Calu3 (cell line): ENCODE data around the gene ABCA7. TPM values are rescaled to one million over a fixed set of nuclear protein-coding genes. Genes with fewer than 3 reads are reported as not detected.

Experiments
- BruUV-seq: library from RNA; stranded (reverse); fragments of 400-500 nt; replicated peaks from 2 replicates; lab custom pipeline; 2021; lab: Mats Ljungman, UMichigan
- CTCF ChIA-PET: fragments of 300-600 bp; sonication (Branson Sonifier 250); formaldehyde crosslinking; loops from one replicate; lab custom pipeline; 2022; ENCODE audit warnings: antibody characterized with exemption; lab: Charles Lee
- DNase-seq: peaks from one replicate; pipeline ENCODE4 v3.0.0; 2022
- H3K27ac Mint-ChIP-seq: one replicate; pipeline ENCODE4 v1.8.0; 2022; ENCODE audit warnings: mixed read lengths; ENCODE audit not compliant: unreplicated experiment
- H3K27me3 Mint-ChIP-seq: one replicate; pipeline ENCODE4 v1.8.0; 2022; ENCODE audit warnings: mixed read lengths; ENCODE audit not compliant: unreplicated experiment
- H3K36me3 Mint-ChIP-seq: one replicate; pipeline ENCODE4 v1.8.0; 2022; ENCODE audit warnings: mild to moderate bottlenecking, moderate library complexity, mixed read lengths; ENCODE audit not compliant: insufficient read depth, unreplicated experiment
- H3K4me1 Mint-ChIP-seq: one replicate; pipeline ENCODE4 v1.8.0; 2022; ENCODE audit warnings: mild to moderate bottlenecking, low read depth, mixed read lengths; ENCODE audit not compliant: unreplicated experiment
- H3K4me3 Mint-ChIP-seq: one replicate; pipeline ENCODE4 v1.8.0; 2022; ENCODE audit warnings: mild to moderate bottlenecking, low read depth, moderate library complexity, mixed read lengths; ENCODE audit not compliant: unreplicated experiment
- H3K9me3 Mint-ChIP-seq: one replicate; pipeline ENCODE4 v1.8.0; 2022; ENCODE audit warnings: low read depth, mixed read lengths; ENCODE audit not compliant: unreplicated experiment
- intact Hi-C: fragments of 100-400 bp; cut with micrococcal nuclease; formaldehyde crosslinking; loops from one replicate; pipeline ENCODE4 v1.10.0; 2022; ENCODE audit not compliant: unreplicated experiment
- total RNA-seq: library from RNA; stranded (reverse); gene quantifications from 2 replicates; pipeline ENCODE4 v1.2.3, GENCODE V29; 2022
- TF ChIP-seq, protein P1 (sequence below): fragments of 200-600 bp; IDR thresholded peaks from one replicate; pipeline ENCODE4 v1.8.0; 2022; ENCODE audit warnings: antibody characterized with exemption; ENCODE audit not compliant: unreplicated experiment

Gene ABCA7
- total RNA-seq, 1 experiment from 2014 or later, result 22.7 TPM

- CTCF ChIA-PET, result no interaction called here
- H3K27me3 Mint-ChIP-seq, result no peaks in the 10 kb centered on the region
- H3K4me1 Mint-ChIP-seq, result peaks cover 16% of the 10 kb centered on the region
Observed at GRCh38 chr19:1093811-1094553, 54.1 kb downstream of the ABCA7 start.

DNA sequence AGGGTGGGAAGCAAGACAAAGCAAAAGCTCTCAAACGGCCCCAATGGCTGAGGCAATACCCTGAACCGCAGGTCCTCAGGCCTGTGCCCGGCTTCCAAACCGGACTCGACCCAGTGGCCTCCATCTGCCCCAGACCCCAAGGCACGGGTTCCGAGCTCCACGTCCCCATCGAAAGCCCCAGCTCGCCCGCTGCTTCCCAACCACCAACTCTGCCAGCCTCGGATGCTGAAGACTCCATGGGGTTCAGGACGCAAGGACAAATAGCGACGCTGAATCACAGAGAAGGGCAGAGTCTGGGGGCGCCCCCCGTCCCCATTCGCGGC, 54.7 kb downstream of the ABCA7 start:
- Mint-ChIP-seq H3K4me3 (peak overlapping the region; percentile 93), H3K4me1 (peaks cover 19% of the 10 kb centered on the region)
- DNase-seq, result no peak

More at GRCh38 chr19:1093811-1094553, 54.1 kb downstream of the ABCA7 start:
- no peak for DNase-seq
- peaks cover 54% of the 10 kb centered on the region for H3K36me3 Mint-ChIP-seq
- intact Hi-C loops, result no loop called here
- peak overlapping the region; percentile 77 for H3K27ac Mint-ChIP-seq
- BruUV-seq, result no TSS peak
- H3K9me3 Mint-ChIP-seq, result no peaks in the 10 kb centered on the region
- H3K4me3 Mint-ChIP-seq, result peak overlapping the region; percentile 93
- TF ChIP-seq, protein P1, sequence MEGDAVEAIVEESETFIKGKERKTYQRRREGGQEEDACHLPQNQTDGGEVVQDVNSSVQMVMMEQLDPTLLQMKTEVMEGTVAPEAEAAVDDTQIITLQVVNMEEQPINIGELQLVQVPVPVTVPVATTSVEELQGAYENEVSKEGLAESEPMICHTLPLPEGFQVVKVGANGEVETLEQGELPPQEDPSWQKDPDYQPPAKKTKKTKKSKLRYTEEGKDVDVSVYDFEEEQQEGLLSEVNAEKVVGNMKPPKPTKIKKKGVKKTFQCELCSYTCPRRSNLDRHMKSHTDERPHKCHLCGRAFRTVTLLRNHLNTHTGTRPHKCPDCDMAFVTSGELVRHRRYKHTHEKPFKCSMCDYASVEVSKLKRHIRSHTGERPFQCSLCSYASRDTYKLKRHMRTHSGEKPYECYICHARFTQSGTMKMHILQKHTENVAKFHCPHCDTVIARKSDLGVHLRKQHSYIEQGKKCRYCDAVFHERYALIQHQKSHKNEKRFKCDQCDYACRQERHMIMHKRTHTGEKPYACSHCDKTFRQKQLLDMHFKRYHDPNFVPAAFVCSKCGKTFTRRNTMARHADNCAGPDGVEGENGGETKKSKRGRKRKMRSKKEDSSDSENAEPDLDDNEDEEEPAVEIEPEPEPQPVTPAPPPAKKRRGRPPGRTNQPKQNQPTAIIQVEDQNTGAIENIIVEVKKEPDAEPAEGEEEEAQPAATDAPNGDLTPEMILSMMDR, result no peak

DNA sequence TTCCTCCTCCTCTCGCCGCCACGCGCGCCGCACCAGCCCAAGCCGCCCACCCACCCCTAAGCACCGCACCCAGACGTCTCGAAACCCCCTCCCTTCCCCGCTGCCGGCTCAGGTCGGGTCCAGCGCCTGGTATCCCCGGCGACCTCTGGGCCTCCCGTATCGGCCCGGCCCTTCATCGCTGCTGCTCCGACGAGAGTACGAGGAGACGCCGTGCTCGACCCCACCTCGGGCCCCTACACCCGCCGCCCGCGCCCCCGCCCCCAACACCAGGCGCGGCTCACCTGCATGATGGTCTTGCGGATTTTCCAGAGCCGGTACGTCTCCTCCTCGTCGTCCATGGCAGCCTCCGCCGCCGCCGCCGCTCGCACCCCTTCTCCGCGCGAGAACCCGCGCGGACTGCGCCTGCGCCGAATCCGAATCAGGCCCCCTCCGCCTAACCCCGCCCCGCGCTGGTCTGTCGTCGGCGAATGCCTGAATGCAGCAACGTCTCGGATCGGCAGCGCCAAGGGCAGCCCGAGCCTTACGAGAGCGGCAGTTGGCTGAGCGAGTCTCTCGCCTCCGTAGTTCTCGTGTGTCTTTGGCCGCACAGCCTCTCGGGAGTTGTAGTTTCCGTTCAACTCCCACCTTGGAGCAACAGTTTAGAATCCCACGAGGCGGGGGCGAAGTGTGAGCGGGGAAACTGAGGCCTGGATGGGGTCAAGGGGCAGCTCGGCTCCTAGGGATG, 55.2 kb downstream of the ABCA7 start, which contains the start of gene POLR2E:
Gene POLR2E, minus strand, starts transcription at position 398 of the 724 bp plus-strand sequence. Its CDS starts 60 bp downstream, at position 338.
- Mint-ChIP-seq H3K4me3 (peak within 1 kb of the TSS; percentile 93), H3K9me3 (no peaks in the 10 kb centered on the region), H3K36me3 (peaks cover 56% of the 10 kb centered on the region), H3K27me3 (no peaks in the 10 kb centered on the region), H3K27ac (peak within 1 kb of the TSS; percentile 77), H3K4me1 (peaks cover 19% of the 10 kb centered on the region)
- intact Hi-C loops, result no loop called here
- CTCF ChIA-PET, result no interaction called here
- BruUV-seq, result no TSS peak
- TF ChIP-seq, protein P1, result no peak
- DNase-seq, result peak; percentile 92

More for the DNA sequence above, 54.7 kb downstream of the ABCA7 start:
- Mint-ChIP-seq H3K36me3 (peaks cover 52% of the 10 kb centered on the region), H3K9me3 (no peaks in the 10 kb centered on the region), H3K27me3 (no peaks in the 10 kb centered on the region), H3K27ac (peak overlapping the region; percentile 77)
- TF ChIP-seq, protein P1, result no peak
- intact Hi-C loops, result no loop called here
- no TSS peak for BruUV-seq
- CTCF ChIA-PET, result no interaction called here

DNA sequence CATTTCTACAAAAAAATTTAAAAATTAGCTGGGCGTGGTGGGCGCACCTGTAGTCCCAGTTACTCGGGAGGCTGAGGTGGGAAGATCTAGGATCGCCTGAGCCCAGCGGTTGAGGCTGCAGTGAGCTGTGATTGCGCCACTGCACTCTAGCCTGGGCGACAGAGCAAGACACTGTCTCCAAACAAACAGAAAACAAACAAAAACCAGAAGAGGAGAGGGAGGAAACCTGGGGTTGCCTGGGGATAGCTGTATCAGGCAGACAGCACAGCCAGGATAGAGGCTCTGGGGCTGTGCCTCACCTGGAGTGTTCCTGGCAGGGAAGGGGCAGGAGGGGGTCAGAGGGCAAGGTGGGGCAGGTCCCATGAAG, 57.9 kb downstream of the ABCA7 start:
- Mint-ChIP-seq H3K4me3 (no peak overlapping the region), H3K9me3 (no peaks in the 10 kb centered on the region), H3K27me3 (no peaks in the 10 kb centered on the region), H3K36me3 (peaks cover 60% of the 10 kb centered on the region), H3K4me1 (peaks cover 19% of the 10 kb centered on the region), H3K27ac (peak overlapping the region; percentile 77)
- CTCF ChIA-PET, result no interaction called here
- BruUV-seq, result no TSS peak
- TF ChIP-seq, protein P1, result no peak
- intact Hi-C loops, result no loop called here
- no peak for DNase-seq
